HepG2 (cell line): ENCODE measurements around the gene RPS6KB1. TPM values are rescaled to one million over a fixed set of nuclear protein-coding genes. Genes with fewer than 3 reads are reported as not detected.
A peak's percentile ranks its signal among the peaks of the same experiment; 100 is the strongest.

Experiments
- GABPB1 ChIP-seq: IDR thresholded peaks from 2 replicates; pipeline ENCODE4 v1.6.1; 2016; ENCODE audit warnings: mild to moderate bottlenecking, missing genetic modification reagents, moderate library complexity, missing compliant biosample characterization
- HOMEZ ChIP-seq: IDR thresholded peaks from 2 replicates; pipeline ENCODE4 v1.6.1; 2016; ENCODE audit warnings: low read depth
- NFYB ChIP-seq: sonication (generic); formaldehyde crosslinking; IDR thresholded peaks from 2 replicates; pipeline ENCODE4 v1.4.0; 2020; ENCODE audit warnings: missing genetic modification reagents
- PATZ1 ChIP-seq: sonication (generic); formaldehyde crosslinking; IDR thresholded peaks from 2 replicates; pipeline ENCODE4 v1.4.0; 2020; ENCODE audit warnings: missing genetic modification reagents
- ZNF383 ChIP-seq: sonication (generic); formaldehyde crosslinking; IDR thresholded peaks from 2 replicates; pipeline ENCODE4 v1.4.0; 2020; ENCODE audit warnings: missing genetic modification reagents, mild to moderate bottlenecking, borderline replicate concordance
- ZNF414 ChIP-seq: sonication (generic); formaldehyde crosslinking; IDR thresholded peaks from 2 replicates; pipeline ENCODE4 v1.5.0; 2020; ENCODE audit warnings: missing genetic modification reagents
- ZNF563 ChIP-seq: sonication (generic); formaldehyde crosslinking; IDR thresholded peaks from 2 replicates; pipeline ENCODE4 v1.8.0; 2022; ENCODE audit warnings: mild to moderate bottlenecking, moderate library complexity, missing genetic modification reagents
- ZNF629 ChIP-seq: sonication (generic); formaldehyde crosslinking; conservative IDR thresholded peaks from 2 replicates; pipeline ENCODE4 v1.5.0; 2020; ENCODE audit warnings: missing genetic modification reagents
- ZNF704 ChIP-seq: sonication (generic); formaldehyde crosslinking; IDR thresholded peaks from 2 replicates; pipeline ENCODE4 v1.8.1; 2023; ENCODE audit warnings: mild to moderate bottlenecking, inconsistent platforms, moderate library complexity, missing genetic modification reagents, borderline replicate concordance
- ZNF737 ChIP-seq: sonication (generic); formaldehyde crosslinking; IDR thresholded peaks from 2 replicates; pipeline ENCODE4 v1.5.0; 2020; ENCODE audit warnings: missing genetic modification reagents, mild to moderate bottlenecking, borderline replicate concordance
- ZNF781 ChIP-seq: sonication (generic); formaldehyde crosslinking; IDR thresholded peaks from 2 replicates; pipeline ENCODE4 v1.5.1; 2020; ENCODE audit warnings: borderline replicate concordance, mild to moderate bottlenecking, missing genetic modification reagents; ENCODE audit errors: not compliant biosample characterization
- polyA plus RNA-seq, 8 experiments: library from polyadenylated mRNA; depleted of rRNA in 3 of 8; stranded (reverse) in 7 of 8; unstranded in 1 of 8; fragments of >200 nt; fragmentation: Illumina TruSeq in 4 of 8; extraction: Trizol in 4 of 8; gene quantifications; 2 replicates each; pipeline versions ENCODE4 v1.2.1 to v1.2.3, GENCODE V29; 2011 to 2016; ENCODE audit warnings: low read depth in 4 of 8, missing spikeins in 1 of 8, mixed read lengths in 1 of 8; ENCODE audit not compliant: insufficient read depth in 1 of 8
- total RNA-seq, 5 experiments: library from RNA; depleted of rRNA; stranded (reverse); fragments of >200 nt; fragmentation: Illumina TruSeq; extraction: Trizol; gene quantifications; 2 replicates each; pipeline ENCODE4 v1.2.3, GENCODE V29; 2016; ENCODE audit warnings: low read depth in 1 of 5
- TF ChIP-seq, protein P1 (sequence below): sonication (generic); formaldehyde crosslinking; IDR thresholded peaks from 2 replicates; pipeline ENCODE4 v1.4.0; 2020; ENCODE audit warnings: missing genetic modification reagents
- TF ChIP-seq, protein P2 (sequence below): IDR thresholded peaks from 2 replicates; pipeline ENCODE4 v1.6.1; 2016; ENCODE audit warnings: missing compliant biosample characterization, missing genetic modification reagents, borderline replicate concordance
- TF ChIP-seq, protein P3 (sequence below): sonication (generic); formaldehyde crosslinking; IDR thresholded peaks from 2 replicates; pipeline ENCODE4 v1.4.0; 2020; ENCODE audit warnings: missing genetic modification reagents
- TF ChIP-seq, protein P4 (sequence below): sonication (generic); formaldehyde crosslinking; IDR thresholded peaks from 2 replicates; pipeline ENCODE4 v1.4.0; 2020; ENCODE audit warnings: missing genetic modification reagents

The RPS6KB1 gene
- total and polyA plus RNA-seq, 2 of the 13 experiments (the other 11 are each of a cell fraction or from before 2014, with no cell fraction given): 16.5 to 42.2 TPM

GRCh38 chr17:59892924-59893675 lies at the start of gene RPS6KB1, which contains the start of gene TUBD1 (continued):
- TF ChIP-seq, protein P1, sequence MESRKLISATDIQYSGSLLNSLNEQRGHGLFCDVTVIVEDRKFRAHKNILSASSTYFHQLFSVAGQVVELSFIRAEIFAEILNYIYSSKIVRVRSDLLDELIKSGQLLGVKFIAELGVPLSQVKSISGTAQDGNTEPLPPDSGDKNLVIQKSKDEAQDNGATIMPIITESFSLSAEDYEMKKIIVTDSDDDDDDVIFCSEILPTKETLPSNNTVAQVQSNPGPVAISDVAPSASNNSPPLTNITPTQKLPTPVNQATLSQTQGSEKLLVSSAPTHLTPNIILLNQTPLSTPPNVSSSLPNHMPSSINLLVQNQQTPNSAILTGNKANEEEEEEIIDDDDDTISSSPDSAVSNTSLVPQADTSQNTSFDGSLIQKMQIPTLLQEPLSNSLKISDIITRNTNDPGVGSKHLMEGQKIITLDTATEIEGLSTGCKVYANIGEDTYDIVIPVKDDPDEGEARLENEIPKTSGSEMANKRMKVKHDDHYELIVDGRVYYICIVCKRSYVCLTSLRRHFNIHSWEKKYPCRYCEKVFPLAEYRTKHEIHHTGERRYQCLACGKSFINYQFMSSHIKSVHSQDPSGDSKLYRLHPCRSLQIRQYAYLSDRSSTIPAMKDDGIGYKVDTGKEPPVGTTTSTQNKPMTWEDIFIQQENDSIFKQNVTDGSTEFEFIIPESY (CRISPR knock-in tag): peak; percentile 53; the same call in 1 of the 2 replicates
- TF ChIP-seq HOMEZ (CRISPR knock-in tag): peak; percentile 14
- no peak; the same call in 1 of the 2 replicates for TF ChIP-seq ZNF629 (CRISPR knock-in tag)
- peak; percentile 98 for TF ChIP-seq ZNF737 (CRISPR knock-in tag)
- peak; percentile 48 for TF ChIP-seq PATZ1 (CRISPR knock-in tag)
- TF ChIP-seq NFYB (CRISPR knock-in tag): peak; percentile 62
- TF ChIP-seq ZNF781 (CRISPR knock-in tag): peak; percentile 93
- peak; percentile 91 for TF ChIP-seq ZNF704 (CRISPR knock-in tag)
- TF ChIP-seq, protein P2, sequence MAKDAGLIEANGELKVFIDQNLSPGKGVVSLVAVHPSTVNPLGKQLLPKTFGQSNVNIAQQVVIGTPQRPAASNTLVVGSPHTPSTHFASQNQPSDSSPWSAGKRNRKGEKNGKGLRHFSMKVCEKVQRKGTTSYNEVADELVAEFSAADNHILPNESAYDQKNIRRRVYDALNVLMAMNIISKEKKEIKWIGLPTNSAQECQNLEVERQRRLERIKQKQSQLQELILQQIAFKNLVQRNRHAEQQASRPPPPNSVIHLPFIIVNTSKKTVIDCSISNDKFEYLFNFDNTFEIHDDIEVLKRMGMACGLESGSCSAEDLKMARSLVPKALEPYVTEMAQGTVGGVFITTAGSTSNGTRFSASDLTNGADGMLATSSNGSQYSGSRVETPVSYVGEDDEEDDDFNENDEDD (CRISPR knock-in tag): peak; percentile 86; the same call in 1 of the 2 replicates
- TF ChIP-seq, protein P3, sequence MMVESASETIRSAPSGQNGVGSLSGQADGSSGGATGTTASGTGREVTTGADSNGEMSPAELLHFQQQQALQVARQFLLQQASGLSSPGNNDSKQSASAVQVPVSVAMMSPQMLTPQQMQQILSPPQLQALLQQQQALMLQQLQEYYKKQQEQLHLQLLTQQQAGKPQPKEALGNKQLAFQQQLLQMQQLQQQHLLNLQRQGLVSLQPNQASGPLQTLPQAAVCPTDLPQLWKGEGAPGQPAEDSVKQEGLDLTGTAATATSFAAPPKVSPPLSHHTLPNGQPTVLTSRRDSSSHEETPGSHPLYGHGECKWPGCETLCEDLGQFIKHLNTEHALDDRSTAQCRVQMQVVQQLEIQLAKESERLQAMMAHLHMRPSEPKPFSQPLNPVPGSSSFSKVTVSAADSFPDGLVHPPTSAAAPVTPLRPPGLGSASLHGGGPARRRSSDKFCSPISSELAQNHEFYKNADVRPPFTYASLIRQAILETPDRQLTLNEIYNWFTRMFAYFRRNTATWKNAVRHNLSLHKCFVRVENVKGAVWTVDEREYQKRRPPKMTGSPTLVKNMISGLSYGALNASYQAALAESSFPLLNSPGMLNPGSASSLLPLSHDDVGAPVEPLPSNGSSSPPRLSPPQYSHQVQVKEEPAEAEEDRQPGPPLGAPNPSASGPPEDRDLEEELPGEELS (CRISPR knock-in tag): peak; percentile 63
- no peak for TF ChIP-seq ZNF414 (CRISPR knock-in tag)
- TF ChIP-seq ZNF383 (CRISPR knock-in tag): 0 out of 2 replicates have a peak, but pooled peaks have one; percentile 42
- peak; percentile 86 for TF ChIP-seq GABPB1
- TF ChIP-seq, protein P4, sequence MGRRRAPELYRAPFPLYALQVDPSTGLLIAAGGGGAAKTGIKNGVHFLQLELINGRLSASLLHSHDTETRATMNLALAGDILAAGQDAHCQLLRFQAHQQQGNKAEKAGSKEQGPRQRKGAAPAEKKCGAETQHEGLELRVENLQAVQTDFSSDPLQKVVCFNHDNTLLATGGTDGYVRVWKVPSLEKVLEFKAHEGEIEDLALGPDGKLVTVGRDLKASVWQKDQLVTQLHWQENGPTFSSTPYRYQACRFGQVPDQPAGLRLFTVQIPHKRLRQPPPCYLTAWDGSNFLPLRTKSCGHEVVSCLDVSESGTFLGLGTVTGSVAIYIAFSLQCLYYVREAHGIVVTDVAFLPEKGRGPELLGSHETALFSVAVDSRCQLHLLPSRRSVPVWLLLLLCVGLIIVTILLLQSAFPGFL (CRISPR knock-in tag): peak; percentile 94; the same call in 1 of the 2 replicates
- peak; percentile 91 for TF ChIP-seq ZNF563 (CRISPR knock-in tag)
